HG02588 (cell line): ENCODE results near the gene NKAPD1.
A peak's percentile ranks its signal among the peaks of the same experiment; 100 is the strongest.
"Not testable (repeated sequence)": the region's sequence is repeated elsewhere in the genome, so short reads cannot be mapped to it uniquely, and the experiment has no call there.

Source experiments
- ATAC-seq: cut with Tn5 transposase; IDR thresholded peaks from one replicate; pipeline ENCODE4 v1.9.1; 2021; ENCODE audit warnings: mild to moderate bottlenecking, moderate library complexity; ENCODE audit not compliant: unreplicated experiment

The NKAPD1 gene

GRCh38 chr11:112073941-112074811 is at the start of gene NKAPD1, which contains the start of gene PIH1D2:
NKAPD1 (plus strand) TSS chr11:112074299; CDS start chr11:112075575, 1,276 bp downstream.
PIH1D2 (minus strand) TSS chr11:112074017; CDS start chr11:112073174, 843 bp downstream.
- peak; percentile 90 for ATAC-seq

GRCh38 chr11:112024773-112025678 is 49.1 kb upstream of the NKAPD1 start, which contains the start of gene DLAT:
DLAT (plus strand) TSS chr11:112025408; CDS start chr11:112025473, 65 bp downstream.
- ATAC-seq, result peak; percentile 78

- no peak for ATAC-seq
These were observed 48.4 kb upstream of the NKAPD1 start for GRCh38 chr11:112025707-112026106.

- not testable (repeated sequence) for ATAC-seq
These were observed 47.2 kb upstream of the NKAPD1 start for GRCh38 chr11:112026784-112027410.

GRCh38 chr11:112029460-112029859 is 44.6 kb upstream of the NKAPD1 start:
- no peak for ATAC-seq

GRCh38 chr11:112033902-112034301 is 40.2 kb upstream of the NKAPD1 start:
- ATAC-seq, result no peak

GRCh38 chr11:112037527-112037926 is 36.6 kb upstream of the NKAPD1 start:
- ATAC-seq, result no peak

GRCh38 chr11:112042161-112042960 is 31.7 kb upstream of the NKAPD1 start:
- ATAC-seq, result no peak

- ATAC-seq, result no peak
These were observed 31.2 kb upstream of the NKAPD1 start for GRCh38 chr11:112042961-112043304.

GRCh38 chr11:112044961-112045360 is 29.1 kb upstream of the NKAPD1 start:
- no peak for ATAC-seq

GRCh38 chr11:112046647-112047046 is 27.5 kb upstream of the NKAPD1 start:
- not testable (repeated sequence) for ATAC-seq

- ATAC-seq, result not testable (repeated sequence)
These were observed 25.8 kb upstream of the NKAPD1 start for GRCh38 chr11:112048256-112048655.

GRCh38 chr11:112049777-112050176 is 24.3 kb upstream of the NKAPD1 start:
- no peak for ATAC-seq

- peak; percentile 92 for ATAC-seq
These were observed 23.4 kb upstream of the NKAPD1 start for GRCh38 chr11:112050721-112051120.

GRCh38 chr11:112051768-112052167 is 22.3 kb upstream of the NKAPD1 start:
- no peak for ATAC-seq

- ATAC-seq, result no peak
These were observed 16.9 kb upstream of the NKAPD1 start for GRCh38 chr11:112057170-112057569.

- ATAC-seq, result no peak
These were observed 16.0 kb upstream of the NKAPD1 start for GRCh38 chr11:112058103-112058502.

GRCh38 chr11:112062923-112063322 is 11.2 kb upstream of the NKAPD1 start:
- no peak for ATAC-seq

GRCh38 chr11:112082729-112083128 is 8.6 kb downstream of the NKAPD1 start:
- no peak for ATAC-seq

- ATAC-seq, result peak; percentile 27
These were observed 11.8 kb downstream of the NKAPD1 start for GRCh38 chr11:112085822-112086421.
